Measurements from ENCODE around the gene LCE4A.
"Not testable (repeated sequence)": the region's sequence is repeated elsewhere in the genome, so short reads cannot be mapped to it uniquely, and the experiment has no call there.

Gene LCE4A, protein sequence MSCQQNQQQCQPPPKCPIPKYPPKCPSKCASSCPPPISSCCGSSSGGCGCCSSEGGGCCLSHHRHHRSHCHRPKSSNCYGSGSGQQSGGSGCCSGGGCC

DNA sequence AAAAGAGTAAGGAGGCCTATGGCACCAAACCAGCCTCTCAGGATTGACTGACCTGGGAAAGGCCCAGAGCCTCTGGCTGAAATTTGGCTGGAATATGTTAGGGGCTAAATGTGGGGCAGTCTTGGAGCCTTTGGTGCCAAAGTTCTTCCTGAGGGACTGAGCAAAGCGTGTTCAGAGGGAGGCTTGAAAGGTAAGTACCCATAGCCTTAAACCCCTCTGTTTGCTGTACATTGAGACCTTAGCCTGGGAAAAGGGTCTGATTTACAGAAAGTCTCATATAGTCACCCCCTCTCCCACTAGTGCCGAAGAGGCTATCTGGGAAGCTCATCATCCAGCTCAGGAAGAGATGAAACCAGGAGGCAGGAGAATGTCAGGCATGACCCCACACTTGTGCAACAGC is at the start of gene LCE4A:
Gene LCE4A (plus strand): TSS at position 301 of the 400 bp plus-strand sequence. CDS start 916 bp downstream, outside the sequence.
- no peak for DNase-seq

DNA sequence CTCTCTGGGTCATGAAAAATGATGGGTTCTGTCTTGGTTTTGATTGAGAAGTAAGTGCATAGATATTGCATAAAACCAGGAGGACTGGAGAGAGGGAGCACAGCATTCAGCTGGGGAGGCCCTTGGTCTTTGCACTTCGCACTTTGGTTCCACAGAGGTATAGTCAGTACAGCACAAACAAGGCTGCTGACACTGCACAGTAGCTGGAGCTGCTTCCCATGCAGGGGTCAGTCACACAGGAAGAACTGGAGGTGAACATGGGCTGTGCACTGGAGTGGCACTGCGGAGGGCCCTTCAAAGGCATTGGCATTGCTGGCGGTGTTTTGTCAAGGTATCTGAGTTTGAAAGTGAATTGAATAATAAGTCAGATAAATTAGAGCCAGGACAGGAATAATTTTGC is 49.3 kb upstream of the LCE4A start:
- DNase-seq: no peak

GRCh38 chr1:152663098-152663497 is 44.9 kb upstream of the LCE4A start, which contains the start of gene LCE2D:
Gene LCE2D, plus strand, starts transcription at chr1:152663380. Its CDS starts 726 bp downstream, at chr1:152664106.
- DNase-seq: no peak

GRCh38 chr1:152666171-152666570 is 41.8 kb upstream of the LCE4A start:
- not testable (repeated sequence) for DNase-seq

DNA sequence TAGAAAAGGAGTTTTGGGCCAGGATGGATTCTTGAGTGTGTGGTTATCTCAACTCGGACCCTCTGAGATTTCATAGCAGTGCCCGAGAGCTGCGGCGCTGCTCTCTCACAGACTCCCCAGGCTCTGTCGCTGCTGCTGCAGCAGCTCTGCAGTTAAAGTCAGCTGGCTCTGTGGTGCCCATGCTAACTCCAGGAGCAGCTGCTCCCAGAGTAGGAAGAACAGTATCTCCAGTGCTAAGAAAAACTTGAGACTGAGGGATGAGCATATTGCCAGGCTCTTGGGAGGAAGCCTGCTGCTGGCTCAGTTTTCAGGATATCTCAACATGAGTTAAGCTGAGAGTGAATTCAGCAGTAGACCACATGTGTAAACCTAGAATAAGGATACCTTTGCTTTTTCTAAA is 40.3 kb upstream of the LCE4A start:
- no peak for DNase-seq

- DNase-seq: no peak
These were observed 34.9 kb upstream of the LCE4A start for GRCh38 chr1:152673016-152673415.

DNA sequence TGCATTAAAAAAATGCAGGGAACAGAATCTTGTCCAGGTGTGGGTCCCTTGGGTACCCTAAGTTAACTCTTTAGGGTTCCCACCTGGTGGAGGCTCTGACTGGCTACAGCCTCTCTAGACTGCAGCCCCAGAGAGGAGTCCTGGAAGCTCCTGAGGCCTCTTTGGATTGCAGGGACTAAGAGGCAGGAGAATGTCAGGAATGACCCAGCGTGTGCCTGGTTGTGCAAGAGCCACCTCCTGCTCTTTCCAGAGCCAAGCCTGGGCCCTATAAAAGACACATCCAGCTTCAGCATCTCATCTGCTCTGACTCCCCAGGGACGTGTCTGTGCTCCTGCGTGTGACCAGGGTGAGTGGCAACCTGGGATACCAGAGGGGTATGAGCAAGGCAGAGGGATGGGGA is 33.0 kb upstream of the LCE4A start, which contains the start of gene LCE2C:
Gene LCE2C (plus strand): TSS at position 297 of the 400 bp plus-strand sequence. CDS start 737 bp downstream, outside the sequence.
- DNase-seq: not testable (repeated sequence)

GRCh38 chr1:152679459-152679858 is 28.5 kb upstream of the LCE4A start:
- no peak for DNase-seq

- DNase-seq: no peak
These were observed 26.3 kb upstream of the LCE4A start for GRCh38 chr1:152681616-152682015.

- DNase-seq: no peak
These were observed 24.1 kb upstream of the LCE4A start for GRCh38 chr1:152683846-152684245.

DNA sequence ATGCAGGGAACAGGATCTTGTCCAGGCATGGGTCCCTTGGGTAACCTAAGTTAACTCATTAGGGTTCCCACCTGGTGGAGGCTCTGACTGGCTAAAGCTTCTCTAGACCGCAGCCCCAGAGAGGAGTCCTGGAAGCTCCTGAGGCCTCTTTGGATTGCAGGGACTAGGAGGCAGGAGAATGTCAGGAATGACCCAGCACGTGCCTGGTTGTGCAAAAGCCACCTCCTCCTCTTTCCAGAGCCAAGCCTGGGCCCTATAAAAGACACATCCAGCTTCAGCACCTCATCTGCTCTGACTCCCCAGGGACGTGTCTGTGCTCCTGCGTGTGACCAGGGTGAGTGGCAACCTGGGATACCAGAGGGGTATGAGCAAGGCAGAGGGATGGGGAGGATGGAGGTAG is 22.1 kb upstream of the LCE4A start, which contains the start of gene LCE2B:
Gene LCE2B (plus strand): TSS at position 301 of the 400 bp plus-strand sequence. CDS start 721 bp downstream, outside the sequence.
- not testable (repeated sequence) for DNase-seq

DNA sequence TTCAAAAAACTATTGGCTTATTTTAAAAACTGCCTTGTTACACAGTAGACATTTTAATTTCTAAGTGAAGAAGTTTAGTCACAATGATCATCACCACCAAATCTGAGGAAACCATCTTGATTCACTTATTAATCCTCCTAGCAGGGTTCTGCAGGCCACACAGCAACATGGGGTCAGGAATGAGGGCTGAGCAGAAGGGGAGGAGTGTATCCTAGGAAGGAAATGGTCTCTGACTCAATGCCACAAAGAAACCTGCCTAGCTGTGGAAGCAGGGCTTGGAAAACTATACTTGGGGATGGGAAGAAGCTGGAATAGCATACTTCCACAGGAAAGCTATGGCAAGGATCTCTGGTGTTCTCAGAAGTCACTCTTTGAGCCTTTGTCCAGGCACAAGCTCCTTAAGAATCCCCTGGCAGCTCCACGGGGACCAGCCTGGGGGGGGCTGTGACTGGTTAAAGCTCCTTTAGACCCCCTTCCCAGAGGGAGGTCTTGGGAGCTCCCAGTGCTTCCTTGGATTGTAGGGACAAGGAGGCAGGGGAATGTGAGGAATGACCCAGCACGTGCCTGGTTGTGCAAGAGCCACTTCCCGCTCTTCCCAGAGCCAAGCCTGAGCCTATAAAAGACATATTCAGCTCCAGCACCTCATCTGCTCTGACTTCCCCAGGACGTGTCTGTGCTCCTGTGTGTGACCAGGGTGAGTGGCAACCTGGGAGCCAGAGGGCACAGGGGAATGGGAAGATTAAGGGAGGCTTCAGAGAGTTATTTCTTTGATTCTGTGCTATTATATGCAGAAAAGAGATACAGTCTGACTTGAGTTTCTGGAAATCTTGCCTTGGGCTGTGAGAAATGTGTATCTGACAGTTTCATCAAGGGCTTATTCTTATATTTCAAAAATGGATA is 10.0 kb upstream of the LCE4A start, which contains the start of gene LCE2A:
Gene LCE2A (plus strand): TSS at position 645 of the 900 bp plus-strand sequence. CDS start 557 bp downstream, outside the sequence.
- DNase-seq: no peak

DNA sequence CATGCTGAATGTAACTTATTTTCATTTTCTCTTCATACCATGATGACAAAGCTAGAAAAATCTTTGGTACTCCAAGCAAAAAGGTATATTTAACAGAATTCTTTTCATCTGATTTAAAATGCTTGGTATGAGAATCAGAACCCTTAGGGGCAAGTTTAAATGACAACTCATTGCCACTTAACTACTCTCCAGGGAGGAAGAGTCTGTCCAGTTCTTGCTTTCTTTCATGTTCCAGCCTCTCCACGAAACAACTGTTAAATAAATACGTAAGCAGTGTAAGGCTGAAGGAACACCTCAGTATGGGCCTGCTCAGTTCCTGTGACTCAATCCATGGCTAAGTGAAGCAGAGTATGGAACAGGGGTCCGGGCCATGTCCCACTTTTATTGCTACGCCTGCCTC is 8.2 kb upstream of the LCE4A start:
- no peak for DNase-seq

DNA sequence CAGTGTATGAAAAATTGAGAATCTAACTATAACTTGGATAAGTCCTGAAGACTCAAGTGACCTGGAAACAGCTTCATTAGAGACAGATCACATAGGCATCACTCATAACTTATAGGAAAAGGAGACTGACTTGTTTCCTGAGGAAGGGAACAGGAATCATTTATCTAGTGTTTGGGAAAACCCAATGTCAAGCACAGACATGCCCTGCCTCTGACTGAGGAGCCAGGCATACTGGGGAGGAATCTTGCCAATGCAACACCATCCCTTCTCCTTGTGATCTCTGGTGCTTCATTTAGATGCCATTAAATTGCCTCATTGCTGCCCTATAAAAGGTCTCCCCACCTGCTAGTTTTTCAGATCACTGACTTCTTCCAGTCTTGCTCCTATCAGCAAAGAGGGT is 10.3 kb downstream of the LCE4A start:
- DNase-seq: no peak

GRCh38 chr1:152725261-152725660 is 17.3 kb downstream of the LCE4A start:
- no peak for DNase-seq

DNA sequence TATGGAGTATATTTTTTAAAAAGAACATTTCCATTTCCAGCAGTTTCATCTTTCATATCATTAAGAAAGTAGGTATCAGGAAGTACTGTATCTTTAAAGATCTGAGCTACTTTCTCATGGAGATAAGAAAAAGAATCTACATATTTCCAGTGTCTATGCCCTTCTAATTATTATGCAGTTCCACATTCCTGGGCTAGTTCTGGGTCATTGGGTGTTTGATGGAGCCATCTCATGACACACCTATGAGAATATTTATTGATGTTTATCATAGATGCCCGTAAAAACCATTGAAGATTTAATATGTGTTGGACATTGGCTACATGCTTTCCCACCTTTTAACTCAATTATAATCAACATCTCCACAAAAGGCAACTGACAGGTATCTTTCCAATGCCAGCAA is 21.0 kb downstream of the LCE4A start:
- DNase-seq: no peak

DNA sequence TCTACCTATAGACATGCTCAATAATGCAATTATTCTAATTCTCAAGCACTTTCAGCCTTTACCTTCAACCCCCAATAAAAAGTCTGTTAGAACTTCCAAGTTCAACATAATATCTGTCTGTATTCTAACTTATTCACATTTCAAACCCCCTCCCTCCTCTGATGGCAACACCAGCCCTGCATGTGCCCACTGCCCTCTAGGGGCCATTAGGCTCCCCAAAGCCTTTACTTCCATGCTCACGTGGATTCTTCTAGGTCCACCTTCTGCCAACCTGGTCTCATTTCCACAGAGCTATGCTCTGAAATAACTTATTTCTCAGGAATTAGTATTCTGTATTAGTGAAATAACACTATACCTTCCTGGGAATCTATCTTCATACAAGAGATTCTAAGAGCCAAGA is 27.7 kb downstream of the LCE4A start:
- DNase-seq: no peak

- no peak for DNase-seq
These were observed 30.0 kb downstream of the LCE4A start for GRCh38 chr1:152737997-152738396.

GRCh38 chr1:152739841-152740240 is 31.9 kb downstream of the LCE4A start:
- DNase-seq: no peak

- DNase-seq: no peak
These were observed 33.7 kb downstream of the LCE4A start for GRCh38 chr1:152741656-152742055.

- DNase-seq: no peak
These were observed 35.6 kb downstream of the LCE4A start for GRCh38 chr1:152743371-152744145.

DNA sequence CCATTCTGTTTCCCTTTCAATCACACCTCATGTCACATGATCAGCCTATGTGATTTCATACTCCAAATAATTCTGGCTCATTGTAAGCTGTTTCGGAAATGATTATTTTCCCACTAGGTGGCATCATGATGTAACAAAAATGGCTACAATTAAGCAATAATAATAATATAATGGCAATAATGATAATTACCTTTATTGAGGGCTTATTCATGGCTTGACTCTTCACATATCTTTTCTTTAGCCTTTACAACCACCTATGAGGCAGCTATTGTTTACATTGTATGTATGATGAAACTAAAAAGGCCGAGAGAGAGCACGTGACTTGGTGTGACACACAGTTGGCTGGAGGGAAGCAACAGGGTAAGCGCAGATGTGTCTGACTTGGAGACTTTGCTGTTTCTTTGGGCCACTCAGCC is 37.3 kb downstream of the LCE4A start:
- DNase-seq: no peak

Measured in CD4-positive, alpha-beta T cell treated with Interleukin-15 for 1 hour (primary cell).